ENCODE results near the gene ADAMTS12. TPM values are rescaled to one million over a fixed set of nuclear protein-coding genes. Genes with fewer than 3 reads are reported as not detected.

The ADAMTS12 gene
- total RNA-seq, 1 experiment from 2014 or later = not detected

DNA sequence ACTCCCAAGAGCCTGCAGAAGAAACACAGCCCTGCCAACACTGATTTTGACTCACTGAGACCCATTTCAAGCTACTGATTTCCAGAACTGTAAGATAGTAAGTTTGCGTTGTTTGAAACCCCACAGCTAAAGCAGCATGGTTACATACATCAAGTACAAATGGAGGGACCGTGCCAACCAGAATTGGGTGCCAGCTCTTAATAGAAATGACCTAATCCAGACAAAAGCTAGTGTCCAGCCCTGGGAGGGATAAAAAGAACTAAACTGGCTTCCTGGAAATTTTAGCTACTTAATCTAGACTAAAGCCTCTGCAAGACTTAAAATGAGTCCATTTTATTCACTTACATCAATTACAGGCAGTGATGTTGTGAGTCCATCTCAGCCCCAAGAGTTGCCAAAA lies 122.6 kb downstream of the ADAMTS12 start:
- Histone ChIP-seq H4K20me1 (ENCODE audit: insufficient read depth, low read depth, low read length) (no peaks in the 10 kb centered on the region), H3K9ac (ENCODE audit: low read length) (no peak overlapping the region), H3K27me3 (ENCODE audit: low read length) (no peaks in the 10 kb centered on the region), H3K9me3 (ENCODE audit: low read length) (no peaks in the 10 kb centered on the region), H3K4me3 (ENCODE audit: low read length) (no peak overlapping the region), H3K4me1 (ENCODE audit: low read length) (no peaks in the 10 kb centered on the region), H3K4me2 (ENCODE audit: low read depth, low read length, poor library complexity, severe bottlenecking) (no peak overlapping the region), H3K79me2 (ENCODE audit: low read length) (no peaks in the 10 kb centered on the region), H3K36me3 (ENCODE audit: insufficient read depth, low read length) (no peaks in the 10 kb centered on the region), H3K9me2 (replicated peaks; ENCODE audit: insufficient read depth, low read length) (no peaks in the 10 kb centered on the region), H2AFZ (ENCODE audit: low read length) (no peak overlapping the region), H3K27ac (ENCODE audit: low read length) (no peak overlapping the region)
- DNase-seq = no peak

DNA sequence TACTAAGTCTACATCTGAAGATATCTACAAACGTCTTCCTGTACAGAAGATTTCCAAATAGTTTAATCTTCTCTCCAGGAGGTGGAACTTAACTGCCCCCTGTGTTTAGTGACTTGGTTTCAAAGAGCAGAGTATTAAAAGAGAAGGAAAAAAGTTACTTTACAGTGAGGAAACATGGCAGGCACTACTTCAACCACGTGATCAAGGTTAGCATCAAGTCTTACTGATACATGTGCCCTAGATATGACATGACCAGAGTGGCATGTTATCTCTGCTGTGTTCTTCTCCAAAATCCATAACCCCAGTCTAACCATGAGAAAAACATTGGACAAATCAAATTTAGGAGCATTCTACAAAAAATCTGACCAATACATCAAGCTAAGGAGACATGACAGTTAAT lies 125.8 kb downstream of the ADAMTS12 start:
- H3K79me2 ChIP-seq (ENCODE audit: low read length) = no peaks in the 10 kb centered on the region
- DNase-seq = no peak
- H3K4me2 ChIP-seq (ENCODE audit: low read depth, low read length, poor library complexity, severe bottlenecking) = no peak overlapping the region
- H3K4me3 ChIP-seq (ENCODE audit: low read length) = no peak overlapping the region
- no peak overlapping the region for H3K27ac ChIP-seq (ENCODE audit: low read length)
- H3K9ac ChIP-seq (ENCODE audit: low read length) = no peak overlapping the region
- H3K9me2 ChIP-seq (replicated peaks; ENCODE audit: insufficient read depth, low read length) = no peaks in the 10 kb centered on the region
- no peaks in the 10 kb centered on the region for H3K36me3 ChIP-seq (ENCODE audit: insufficient read depth, low read length)
- no peak overlapping the region for H2AFZ ChIP-seq (ENCODE audit: low read length)
- no peaks in the 10 kb centered on the region for H3K4me1 ChIP-seq (ENCODE audit: low read length)
- H3K27me3 ChIP-seq (ENCODE audit: low read length) = no peaks in the 10 kb centered on the region
- no peaks in the 10 kb centered on the region for H3K9me3 ChIP-seq (ENCODE audit: low read length)
- no peaks in the 10 kb centered on the region for H4K20me1 ChIP-seq (ENCODE audit: insufficient read depth, low read depth, low read length)

DNA sequence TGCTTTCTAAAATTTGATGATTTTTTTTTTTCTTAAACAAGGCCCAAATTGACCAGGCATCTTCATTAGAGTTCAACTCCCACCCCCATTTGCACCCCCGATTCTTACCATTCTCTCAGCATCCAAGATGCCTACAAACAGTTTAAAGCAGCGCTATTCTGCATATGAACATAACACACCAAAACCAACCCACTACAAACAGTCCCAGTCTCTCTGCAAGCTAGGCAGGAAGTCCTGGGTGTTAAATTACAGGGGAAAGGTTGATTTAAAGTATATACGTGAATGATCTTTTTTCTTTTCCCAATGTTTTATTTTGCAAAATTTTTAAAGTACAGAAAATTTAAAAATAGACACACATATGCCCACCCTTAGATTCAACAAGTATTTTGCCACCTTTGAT lies 127.0 kb downstream of the ADAMTS12 start:
- Histone ChIP-seq H3K27me3 (ENCODE audit: low read length) (no peaks in the 10 kb centered on the region), H3K27ac (ENCODE audit: low read length) (no peak overlapping the region), H3K4me3 (ENCODE audit: low read length) (no peak overlapping the region), H3K9me3 (ENCODE audit: low read length) (no peaks in the 10 kb centered on the region), H3K79me2 (ENCODE audit: low read length) (no peaks in the 10 kb centered on the region), H2AFZ (ENCODE audit: low read length) (no peak overlapping the region), H3K4me2 (ENCODE audit: low read depth, low read length, poor library complexity, severe bottlenecking) (no peak overlapping the region), H3K4me1 (ENCODE audit: low read length) (no peaks in the 10 kb centered on the region), H3K9me2 (replicated peaks; ENCODE audit: insufficient read depth, low read length) (no peaks in the 10 kb centered on the region), H3K9ac (ENCODE audit: low read length) (no peak overlapping the region), H3K36me3 (ENCODE audit: insufficient read depth, low read length) (no peaks in the 10 kb centered on the region), H4K20me1 (ENCODE audit: insufficient read depth, low read depth, low read length) (no peaks in the 10 kb centered on the region)
- DNase-seq = no peak

DNA sequence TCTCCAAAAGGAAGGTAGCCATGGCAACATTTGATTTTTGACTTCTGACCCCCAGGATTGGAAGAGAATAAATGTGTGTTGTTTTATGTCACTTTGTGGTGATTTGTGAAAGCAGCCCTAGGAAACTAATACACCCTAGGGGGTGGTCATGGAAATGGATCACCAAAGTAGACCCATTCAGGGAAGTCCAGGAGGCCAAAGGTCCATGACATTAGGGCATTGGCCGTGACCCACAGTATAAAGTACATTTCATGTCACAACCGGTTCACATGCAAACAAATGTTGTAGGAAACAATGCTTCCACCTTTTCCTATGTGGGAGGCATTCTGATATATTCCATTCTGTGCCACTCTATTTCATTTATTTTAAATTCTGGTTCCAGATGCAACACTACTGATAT lies 128.4 kb downstream of the ADAMTS12 start:
- no peaks in the 10 kb centered on the region for H3K36me3 ChIP-seq (ENCODE audit: insufficient read depth, low read length)
- H3K79me2 ChIP-seq (ENCODE audit: low read length) = no peaks in the 10 kb centered on the region
- no peak overlapping the region for H2AFZ ChIP-seq (ENCODE audit: low read length)
- no peak overlapping the region for H3K4me3 ChIP-seq (ENCODE audit: low read length)
- no peak overlapping the region for H3K9ac ChIP-seq (ENCODE audit: low read length)
- H3K4me2 ChIP-seq (ENCODE audit: low read depth, low read length, poor library complexity, severe bottlenecking) = no peak overlapping the region
- no peaks in the 10 kb centered on the region for H3K4me1 ChIP-seq (ENCODE audit: low read length)
- H4K20me1 ChIP-seq (ENCODE audit: insufficient read depth, low read depth, low read length) = no peaks in the 10 kb centered on the region
- no peak overlapping the region for H3K27ac ChIP-seq (ENCODE audit: low read length)
- no peaks in the 10 kb centered on the region for H3K27me3 ChIP-seq (ENCODE audit: low read length)
- H3K9me3 ChIP-seq (ENCODE audit: low read length) = no peaks in the 10 kb centered on the region
- H3K9me2 ChIP-seq (replicated peaks; ENCODE audit: insufficient read depth, low read length) = no peaks in the 10 kb centered on the region
- no peak for DNase-seq

DNA sequence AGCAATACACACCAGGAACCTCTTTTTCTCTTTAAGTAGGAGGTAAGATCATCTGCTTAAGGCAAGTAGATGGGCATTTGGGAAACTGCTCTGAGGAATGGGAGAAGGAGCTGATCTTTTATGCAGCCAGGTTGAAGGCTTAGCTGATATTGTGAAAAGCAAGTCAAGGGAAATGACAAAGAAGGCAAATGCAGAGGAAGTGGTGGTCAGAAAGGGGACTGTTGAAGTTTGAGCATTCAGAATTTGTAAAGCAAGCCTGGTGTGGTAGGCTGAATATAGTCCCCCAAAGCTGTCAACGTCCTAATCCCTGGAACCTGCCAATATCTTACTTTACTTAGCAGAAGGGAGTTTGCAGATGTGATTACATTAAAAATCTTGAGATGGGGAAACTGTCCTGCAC lies 128.9 kb downstream of the ADAMTS12 start:
- Histone ChIP-seq H3K27ac (ENCODE audit: low read length) (no peak overlapping the region), H3K79me2 (ENCODE audit: low read length) (no peaks in the 10 kb centered on the region), H3K9me2 (replicated peaks; ENCODE audit: insufficient read depth, low read length) (no peaks in the 10 kb centered on the region), H3K4me2 (ENCODE audit: low read depth, low read length, poor library complexity, severe bottlenecking) (no peak overlapping the region), H3K4me1 (ENCODE audit: low read length) (no peaks in the 10 kb centered on the region), H3K36me3 (ENCODE audit: insufficient read depth, low read length) (no peaks in the 10 kb centered on the region), H4K20me1 (ENCODE audit: insufficient read depth, low read depth, low read length) (no peaks in the 10 kb centered on the region), H3K9me3 (ENCODE audit: low read length) (no peaks in the 10 kb centered on the region), H3K9ac (ENCODE audit: low read length) (no peak overlapping the region), H3K4me3 (ENCODE audit: low read length) (no peak overlapping the region), H3K27me3 (ENCODE audit: low read length) (no peaks in the 10 kb centered on the region), H2AFZ (ENCODE audit: low read length) (no peak overlapping the region)
- DNase-seq = no peak

DNA sequence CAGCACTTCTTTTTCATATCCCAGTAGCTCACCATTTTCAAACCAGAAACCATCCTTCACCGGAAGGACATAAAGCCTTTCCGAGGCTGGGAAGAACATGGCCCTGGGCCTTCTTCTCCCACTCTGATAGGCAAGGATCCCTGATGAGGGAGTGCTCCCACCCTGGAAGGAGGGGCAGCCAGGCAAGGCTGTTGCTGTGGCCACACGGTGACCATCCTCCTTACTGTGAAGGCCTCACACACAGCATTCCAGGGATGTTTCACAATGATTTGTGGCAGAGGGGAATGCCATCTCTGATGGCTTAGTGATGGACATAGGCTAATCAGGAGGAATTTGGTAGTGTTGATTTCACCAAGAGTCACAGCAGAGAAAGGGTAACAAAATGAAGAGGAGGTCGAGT lies 130.7 kb downstream of the ADAMTS12 start:
- Histone ChIP-seq H3K4me1 (ENCODE audit: low read length) (no peaks in the 10 kb centered on the region), H3K9me3 (ENCODE audit: low read length) (no peaks in the 10 kb centered on the region), H3K27me3 (ENCODE audit: low read length) (no peaks in the 10 kb centered on the region), H4K20me1 (ENCODE audit: insufficient read depth, low read depth, low read length) (no peaks in the 10 kb centered on the region), H3K4me2 (ENCODE audit: low read depth, low read length, poor library complexity, severe bottlenecking) (no peak overlapping the region), H2AFZ (ENCODE audit: low read length) (no peak overlapping the region), H3K79me2 (ENCODE audit: low read length) (no peaks in the 10 kb centered on the region), H3K4me3 (ENCODE audit: low read length) (no peak overlapping the region), H3K9ac (ENCODE audit: low read length) (no peak overlapping the region), H3K9me2 (replicated peaks; ENCODE audit: insufficient read depth, low read length) (no peaks in the 10 kb centered on the region), H3K36me3 (ENCODE audit: insufficient read depth, low read length) (no peaks in the 10 kb centered on the region), H3K27ac (ENCODE audit: low read length) (no peak overlapping the region)
- no peak for DNase-seq

DNA sequence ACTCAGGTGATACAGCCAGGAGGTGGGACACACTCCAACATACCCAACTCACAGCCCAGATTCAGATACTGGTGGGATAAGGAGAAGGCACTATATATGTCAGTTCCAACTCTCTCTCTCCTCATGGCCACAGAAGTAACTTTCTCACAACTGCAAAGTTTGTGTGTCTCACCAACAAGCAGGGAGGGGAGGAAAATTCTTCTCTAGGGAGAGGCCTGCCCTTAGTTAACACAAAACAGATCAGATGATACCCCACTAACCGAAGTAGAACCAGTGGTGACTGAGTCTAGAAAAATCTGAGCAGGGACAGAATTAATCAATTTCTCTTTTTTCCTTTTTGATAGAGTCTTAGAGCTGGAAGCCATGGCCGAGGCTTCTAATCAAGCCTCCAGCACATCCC lies 133.1 kb downstream of the ADAMTS12 start:
- Histone ChIP-seq H3K9me2 (replicated peaks; ENCODE audit: insufficient read depth, low read length) (no peaks in the 10 kb centered on the region), H3K36me3 (ENCODE audit: insufficient read depth, low read length) (no peaks in the 10 kb centered on the region), H4K20me1 (ENCODE audit: insufficient read depth, low read depth, low read length) (no peaks in the 10 kb centered on the region), H3K79me2 (ENCODE audit: low read length) (no peaks in the 10 kb centered on the region), H3K4me2 (ENCODE audit: low read depth, low read length, poor library complexity, severe bottlenecking) (no peak overlapping the region), H3K4me1 (ENCODE audit: low read length) (no peaks in the 10 kb centered on the region), H3K9me3 (ENCODE audit: low read length) (no peaks in the 10 kb centered on the region), H3K27ac (ENCODE audit: low read length) (no peak overlapping the region), H3K9ac (ENCODE audit: low read length) (no peak overlapping the region), H3K27me3 (ENCODE audit: low read length) (no peaks in the 10 kb centered on the region), H2AFZ (ENCODE audit: low read length) (no peak overlapping the region), H3K4me3 (ENCODE audit: low read length) (no peak overlapping the region)
- DNase-seq = no peak

DNA sequence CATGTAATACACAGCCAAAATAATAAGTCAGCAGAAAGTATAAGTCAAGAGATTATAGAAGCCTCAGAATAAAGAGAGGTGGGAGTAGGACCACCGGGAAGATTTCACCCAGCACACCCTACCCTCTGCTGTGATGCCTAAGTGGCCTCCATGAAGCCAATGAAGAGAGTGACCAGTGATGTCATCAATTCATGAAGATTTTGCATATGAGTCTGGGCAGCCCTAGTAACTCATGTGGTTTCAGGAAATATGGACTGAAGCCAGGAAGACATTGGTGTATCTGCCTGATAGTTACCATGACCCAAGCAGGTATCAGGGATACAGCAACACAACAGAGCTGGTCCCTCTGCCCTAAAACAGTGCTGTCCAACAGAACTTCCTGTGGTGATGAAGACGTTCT lies 135.3 kb downstream of the ADAMTS12 start:
- Histone ChIP-seq H3K9me3 (ENCODE audit: low read length) (no peaks in the 10 kb centered on the region), H3K36me3 (ENCODE audit: insufficient read depth, low read length) (no peaks in the 10 kb centered on the region), H3K27me3 (ENCODE audit: low read length) (no peaks in the 10 kb centered on the region), H3K4me2 (ENCODE audit: low read depth, low read length, poor library complexity, severe bottlenecking) (no peak overlapping the region), H3K4me1 (ENCODE audit: low read length) (no peaks in the 10 kb centered on the region), H3K27ac (ENCODE audit: low read length) (no peak overlapping the region), H3K4me3 (ENCODE audit: low read length) (no peak overlapping the region), H3K79me2 (ENCODE audit: low read length) (no peaks in the 10 kb centered on the region), H3K9me2 (replicated peaks; ENCODE audit: insufficient read depth, low read length) (no peaks in the 10 kb centered on the region), H4K20me1 (ENCODE audit: insufficient read depth, low read depth, low read length) (no peaks in the 10 kb centered on the region), H3K9ac (ENCODE audit: low read length) (no peak overlapping the region), H2AFZ (ENCODE audit: low read length) (no peak overlapping the region)
- no peak for DNase-seq

DNA sequence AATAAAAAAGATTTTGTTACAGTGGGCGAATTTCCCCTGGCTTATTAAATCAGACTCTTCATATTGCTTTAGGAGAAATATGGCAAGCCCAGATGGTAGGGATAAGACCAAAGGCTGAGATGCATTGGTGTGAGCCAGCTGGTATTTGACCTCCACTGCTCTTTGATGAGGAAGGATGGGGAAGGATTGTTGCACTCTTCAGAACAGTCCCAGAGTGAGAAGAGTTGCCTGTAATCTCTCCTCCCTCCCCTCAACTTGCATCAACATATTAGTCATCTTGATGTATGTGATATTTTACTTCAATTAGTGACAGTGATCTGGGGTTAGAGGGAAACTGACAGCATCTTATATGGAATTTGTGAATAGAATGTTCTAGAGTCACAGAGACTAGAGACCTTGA lies 136.6 kb downstream of the ADAMTS12 start:
- Histone ChIP-seq H3K36me3 (ENCODE audit: insufficient read depth, low read length) (no peaks in the 10 kb centered on the region), H3K9me2 (replicated peaks; ENCODE audit: insufficient read depth, low read length) (no peaks in the 10 kb centered on the region), H3K9ac (ENCODE audit: low read length) (no peak overlapping the region), H3K9me3 (ENCODE audit: low read length) (no peaks in the 10 kb centered on the region), H4K20me1 (ENCODE audit: insufficient read depth, low read depth, low read length) (no peaks in the 10 kb centered on the region), H3K4me3 (ENCODE audit: low read length) (no peak overlapping the region), H3K4me2 (ENCODE audit: low read depth, low read length, poor library complexity, severe bottlenecking) (no peak overlapping the region), H3K4me1 (ENCODE audit: low read length) (no peaks in the 10 kb centered on the region), H3K27me3 (ENCODE audit: low read length) (no peaks in the 10 kb centered on the region), H2AFZ (ENCODE audit: low read length) (no peak overlapping the region), H3K27ac (ENCODE audit: low read length) (no peak overlapping the region), H3K79me2 (ENCODE audit: low read length) (no peaks in the 10 kb centered on the region)
- DNase-seq = no peak

Measured in Karpas-422 (cell line).